HCT116 (cell line): ENCODE results near the gene ZC3H15. TPM values are rescaled to one million over a fixed set of nuclear protein-coding genes. Genes with fewer than 3 reads are reported as not detected.
A peak's percentile ranks its signal among the peaks of the same experiment; 100 is the strongest.

Experiments used
- ATAC-seq: fragments of 200-7000 bp; cut with Tn5 transposase; 2 replicates; pipeline ENCODE4 v1.9.1; 2020; ENCODE audit warnings: mild to moderate bottlenecking, moderate library complexity
- BruUV-seq: library from RNA; stranded (reverse); fragments of 400-500 nt; replicated peaks from 2 replicates; lab custom pipeline; 2021; lab: Mats Ljungman, UMichigan
- CTCF ChIA-PET: fragments of 300-600 bp; sonication (Branson Sonifier 250); formaldehyde crosslinking; loops from one replicate; lab custom pipeline; 2021; ENCODE audit warnings: antibody characterized with exemption; lab: Charles Lee
- POLR2A ChIA-PET: fragments of 300-600, 350-600 bp; sonication (Branson Sonifier 250); formaldehyde crosslinking; loops from one replicate; lab custom pipeline; 2021; ENCODE audit warnings: antibody characterized with exemption; lab: Charles Lee
- RAD21 ChIA-PET, 2 experiments: fragments of 300-600 bp; sonication (Branson Sonifier 250); formaldehyde crosslinking; loops; one replicate each; lab custom pipeline; 2023; ENCODE audit warnings: low total read pairs in 2 of 2; ENCODE audit not compliant: uncharacterized antibody in 2 of 2, unreplicated experiment in 2 of 2, low non-redundant PET in 1 of 2; lab: Charles Lee
- DNase-seq: peaks from one replicate; pipeline ENCODE4 v3.0.0-alpha.2; 2010; ENCODE audit warnings: low read depth, low spot score
- H2AFZ ChIP-seq: fragments of 200-600 bp; shearing (Covaris generic), sonication (generic); 2 replicates; pipeline ENCODE4 v1.6.1; 2017; ENCODE audit warnings: low read depth, mixed run types, mixed read lengths, antibody characterized with exemption, low read length; ENCODE audit not compliant: poor library complexity, severe bottlenecking
- H3K27ac ChIP-seq: 2 replicates; pipeline ENCODE4 v1.5.1; 2012; ENCODE audit warnings: low read depth, low read length
- H3K27me3 ChIP-seq: fragments of 200-600 bp; sonication (generic); 2 replicates; pipeline ENCODE4 v1.6.1; 2016; ENCODE audit warnings: mixed run types, low read length, mixed read lengths; ENCODE audit not compliant: insufficient read depth
- H3K36me3 ChIP-seq, 2 experiments: fragments of 200-500 bp in 1 of 2; fragments of 200-600 bp in 1 of 2; sonication (Bioruptor generic) in 1 of 2; sonication (generic) in 1 of 2; 2 replicates each; pipeline versions ENCODE4 v1.5.1 to v1.6.1; 2014 to 2016; ENCODE audit warnings: low read length in 2 of 2, inconsistent platforms in 1 of 2, mixed read lengths in 1 of 2, mixed run types in 1 of 2; ENCODE audit not compliant: insufficient read depth in 2 of 2, control insufficient read depth in 1 of 2
- H3K4me1 ChIP-seq, 2 experiments: fragments of 200-600 bp in 1 of 2; sonication (generic) in 1 of 2; 2 replicates each; pipeline versions ENCODE4 v1.5.1 to v1.6.1; 2012 to 2017; ENCODE audit warnings: low read length in 2 of 2, inconsistent platforms in 1 of 2, mild to moderate bottlenecking in 1 of 2, mixed read lengths in 1 of 2, mixed run types in 1 of 2, moderate library complexity in 1 of 2; ENCODE audit not compliant: insufficient read depth in 2 of 2, control insufficient read depth in 1 of 2
- H3K4me2 ChIP-seq: fragments of 200-600 bp; sonication (generic); 2 replicates; pipeline ENCODE4 v1.6.1; 2017; ENCODE audit warnings: mixed run types, low read length, mixed read lengths
- H3K4me3 ChIP-seq, 2 experiments: fragments of 200-600 bp in 1 of 2; sonication (generic) in 1 of 2; replicated peaks in 1 of 2; 2 replicates each; pipeline ENCODE4 v1.5.1; 2011 to 2016; ENCODE audit warnings: low read length in 2 of 2, control low read depth in 1 of 2, low read depth in 1 of 2, mild to moderate bottlenecking in 1 of 2, mixed read lengths in 1 of 2, mixed run types in 1 of 2
- H3K79me2 ChIP-seq: fragments of 200-600 bp; sonication (generic); 2 replicates; pipeline ENCODE4 v1.6.1; 2017; ENCODE audit warnings: mild to moderate bottlenecking, mixed run types, low read length, moderate library complexity, mixed read lengths; ENCODE audit not compliant: insufficient read depth
- H3K9ac ChIP-seq: fragments of 200-600 bp; sonication (generic); 2 replicates; pipeline ENCODE4 v1.6.1; 2016; ENCODE audit warnings: low read length, mixed read lengths
- H3K9me2 ChIP-seq: fragments of 200-600 bp; sonication (generic), shearing (Covaris generic); 2 replicates; pipeline ENCODE4 v1.6.1; 2017; ENCODE audit warnings: mixed run types, mild to moderate bottlenecking, moderate library complexity; ENCODE audit not compliant: insufficient read depth
- H3K9me3 ChIP-seq, 2 experiments: fragments of 200-500 bp in 1 of 2; fragments of 200-600 bp in 1 of 2; sonication (Bioruptor generic) in 1 of 2; sonication (generic) in 1 of 2; 2 replicates each; pipeline ENCODE4 v1.6.1; 2014 to 2017; ENCODE audit warnings: low read length in 2 of 2, mixed read lengths in 2 of 2, inconsistent platforms in 1 of 2, low read depth in 1 of 2, mild to moderate bottlenecking in 1 of 2, mixed run types in 1 of 2, moderate library complexity in 1 of 2; ENCODE audit not compliant: control insufficient read depth in 1 of 2, insufficient read depth in 1 of 2
- H4K20me1 ChIP-seq: fragments of 200-600 bp; sonication (generic), shearing (Covaris generic); 2 replicates; pipeline ENCODE4 v1.6.1; 2017; ENCODE audit warnings: mixed run types, mild to moderate bottlenecking, moderate library complexity; ENCODE audit not compliant: insufficient read depth
- ATF3 ChIP-seq: IDR thresholded peaks from 2 replicates; pipeline ENCODE4 v1.6.1; 2012
- CTCF ChIP-seq, 3 experiments: fragments of 200-600 bp in 1 of 3; sonication (generic) in 1 of 3; IDR thresholded peaks in 2 of 3; conservative IDR thresholded peaks in 1 of 3; 2 replicates each; pipeline ENCODE4 v1.5.1; 2012 to 2017; ENCODE audit warnings: low read depth in 2 of 3, low read length in 2 of 3, antibody characterized with exemption in 1 of 3, borderline replicate concordance in 1 of 3, control low read depth in 1 of 3, mild to moderate bottlenecking in 1 of 3, mixed read lengths in 1 of 3, mixed run types in 1 of 3, moderate library complexity in 1 of 3; ENCODE audit not compliant: insufficient read depth in 1 of 3
- EGR1 ChIP-seq: IDR thresholded peaks from 2 replicates; pipeline ENCODE4 v1.6.1; 2012; ENCODE audit warnings: low read depth
- ELF1 ChIP-seq: IDR thresholded peaks from 2 replicates; pipeline ENCODE4 v1.6.1; 2012; ENCODE audit warnings: low read depth, borderline replicate concordance
- EZH2 ChIP-seq: fragments of 200-600 bp; sonication (generic); IDR thresholded peaks from 2 replicates; pipeline ENCODE4 v1.6.1; 2017; ENCODE audit warnings: antibody characterized with exemption, mixed run types
- EZH2phosphoT487 ChIP-seq: fragments of 200-600 bp; IDR thresholded peaks from 2 replicates; pipeline ENCODE4 v1.6.1; 2018; ENCODE audit warnings: antibody characterized with exemption, borderline replicate concordance
- JUND ChIP-seq: IDR thresholded peaks from 2 replicates; pipeline ENCODE4 v1.6.1; 2012
- POLR2A ChIP-seq: IDR thresholded peaks from 2 replicates; pipeline ENCODE4 v1.7.0; 2011; ENCODE audit warnings: borderline replicate concordance; ENCODE audit not compliant: insufficient read depth, insufficient read length; ENCODE audit errors: extremely low read depth
- RAD21 ChIP-seq: IDR thresholded peaks from 2 replicates; pipeline ENCODE4 v1.6.1; 2012; ENCODE audit warnings: low read depth, mild to moderate bottlenecking
- SIN3A ChIP-seq: IDR thresholded peaks from 2 replicates; pipeline ENCODE4 v1.6.1; 2012; ENCODE audit warnings: low read depth
- SRF ChIP-seq: IDR thresholded peaks from 2 replicates; pipeline ENCODE4 v1.6.1; 2012; ENCODE audit warnings: low read depth
- TCF7L2 ChIP-seq: IDR thresholded peaks from 2 replicates; pipeline ENCODE4 v1.7.0; 2011; ENCODE audit warnings: borderline replicate concordance, inconsistent platforms; ENCODE audit not compliant: insufficient read depth, insufficient read length; ENCODE audit errors: extremely low read depth
- YY1 ChIP-seq: IDR thresholded peaks from 2 replicates; pipeline ENCODE4 v1.6.1; 2011; ENCODE audit warnings: low read length, low read depth, moderate library complexity, mild to moderate bottlenecking; ENCODE audit not compliant: insufficient replicate concordance; ENCODE audit errors: extremely low read depth
- ZFX ChIP-seq: fragments of 450-650 bp; IDR thresholded peaks from 2 replicates; pipeline ENCODE4 v1.6.1; 2017
- ZNF274 ChIP-seq: fragments of 200-500 bp; sonication (Bioruptor generic); IDR thresholded peaks from 2 replicates; pipeline ENCODE4 v1.6.1; 2014; ENCODE audit warnings: mild to moderate bottlenecking, low read depth, low read length, inconsistent platforms
- intact Hi-C: fragments of 100-400 bp; cut with micrococcal nuclease; formaldehyde crosslinking; loops from 2 replicates; pipeline ENCODE4 v1.10.0; 2022
- total RNA-seq: library from RNA; stranded (reverse); gene quantifications from one replicate; pipeline ENCODE4 v1.2.1, GENCODE V29; 2021; ENCODE audit not compliant: unreplicated experiment

Gene ZC3H15
- total RNA-seq, 1 experiment from 2014 or later, result 75.2 TPM

DNA sequence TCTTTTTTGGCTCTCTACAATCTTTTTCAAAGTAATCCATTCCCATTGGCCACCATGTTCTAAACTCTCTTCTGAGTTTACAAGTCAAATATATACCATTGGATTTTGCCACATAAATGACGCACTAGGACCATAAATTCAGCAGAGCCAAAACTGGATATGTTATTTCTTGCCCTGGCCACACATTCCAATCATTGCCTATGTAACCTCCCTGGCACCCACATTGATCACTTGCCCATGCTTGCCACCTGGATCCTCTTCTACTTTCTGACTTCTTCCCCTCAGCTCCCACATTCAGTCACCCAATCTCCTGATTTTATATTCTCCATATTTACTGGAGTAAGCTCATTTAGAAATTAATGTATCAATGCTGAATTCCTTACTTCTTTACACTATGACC is 5.1 kb upstream of the ZC3H15 start (continued):
- TF ChIP-seq CTCF (IDR thresholded peaks at IDR 0.05 in 2 of 3, conservative IDR thresholded peaks at IDR 0.05 in 1 of 3; ENCODE audit: borderline replicate concordance in 1 of 3, insufficient read depth in 1 of 3, low read depth in 2 of 3, low read length in 2 of 3) (no peak), POLR2A (no peak), JUND (no peak), ELF1 (no peak), TCF7L2 (no peak), YY1 (no peak), ZFX (no peak)

GRCh38 chr2:186484062-186484735 is 1.9 kb upstream of the ZC3H15 start:
- peaks cover 41% of the 10 kb centered on the region for H3K79me2 ChIP-seq

More at GRCh38 chr2:186484062-186484735, 1.9 kb upstream of the ZC3H15 start:
- no TSS peak for BruUV-seq
- no peak overlapping the region for H3K4me3 ChIP-seq
- ATAC-seq (no peak), DNase-seq (no peak)
- POLR2A ChIA-PET, result no interaction called here
- no peaks in the 10 kb centered on the region for H3K27me3 ChIP-seq
- no peak overlapping the region for H3K27ac ChIP-seq
- H3K9me2 ChIP-seq, result peaks cover 4% of the 10 kb centered on the region; the same call in 1 of the 2 replicates
- TF ChIP-seq ATF3 (no peak), SRF (no peak), EZH2phosphoT487 (no peak), SIN3A (no peak), EGR1 (no peak), POLR2A (no peak), RAD21 (no peak), ZFX (no peak), EZH2 (no peak), ZNF274 (no peak)
- TF ChIP-seq, all 23 proteins: peak for 0
- intact Hi-C loops, result no loop called here
- H3K4me2 ChIP-seq, result peak overlapping the region; percentile 80; the same call in 1 of the 2 replicates
- no peaks in the 10 kb centered on the region for H3K9me3 ChIP-seq
- H2AFZ ChIP-seq, result no peak overlapping the region
- H3K9ac ChIP-seq, result no peak overlapping the region
- peaks cover 4 to 14% of the 10 kb centered on the region in 2 experiments; a peak in 2 of 4 replicates for H3K4me1 ChIP-seq
- CTCF ChIA-PET, result no interaction called here
- no peaks in the 10 kb centered on the region for H3K36me3 ChIP-seq
- RAD21 ChIA-PET, result no interaction called here
- peaks cover 18% of the 10 kb centered on the region; the same call in 1 of the 2 replicates for H4K20me1 ChIP-seq
